ENCODE measurements around the gene HDLBP. TPM values are rescaled to one million over a fixed set of nuclear protein-coding genes. Genes with fewer than 3 reads are reported as not detected.
A peak's percentile ranks its signal among the peaks of the same experiment; 100 is the strongest.

HDLBP gene
- total and polyA plus RNA-seq, 12 donors: 206 to 419 (median 353) TPM

- Histone ChIP-seq H3K27me3 (no peaks in the 10 kb centered on the region), H3K27ac (peak overlapping the region in 9 of 10 donors; percentile 35 to 68 (median 61)), H3K9me3 (no peaks in the 10 kb centered on the region), H3K4me1 (peaks cover 2 to 38% (median 20%) of the 10 kb centered on the region in 9 donors), H3K4me3 (peak overlapping the region in 7 of 10 donors; percentile 16 to 48 (median 42)), H3K36me3 (peaks cover 0 to 49% (median 35%) of the 10 kb centered on the region in 9 donors)
- intact Hi-C loops (cut with DNase I): loop anchor here in 6 of 10 donors (1.0 to 10.0 kb wide), 4 partner anchors 34 to 260 kb away; partner anchors contain the start of genes HDLBP (in 4 of the 6) and SEPTIN2 (in 4 of the 6)
- 23 to 29% methylated on average over 23 to 40 of the region's 40 CpGs for WGBS, 2 donors
- DNase-seq: peak; percentile 84 to 89
- ATAC-seq: peak; percentile 10 to 78 (median 52)
- TF ChIP-seq, protein P1, sequence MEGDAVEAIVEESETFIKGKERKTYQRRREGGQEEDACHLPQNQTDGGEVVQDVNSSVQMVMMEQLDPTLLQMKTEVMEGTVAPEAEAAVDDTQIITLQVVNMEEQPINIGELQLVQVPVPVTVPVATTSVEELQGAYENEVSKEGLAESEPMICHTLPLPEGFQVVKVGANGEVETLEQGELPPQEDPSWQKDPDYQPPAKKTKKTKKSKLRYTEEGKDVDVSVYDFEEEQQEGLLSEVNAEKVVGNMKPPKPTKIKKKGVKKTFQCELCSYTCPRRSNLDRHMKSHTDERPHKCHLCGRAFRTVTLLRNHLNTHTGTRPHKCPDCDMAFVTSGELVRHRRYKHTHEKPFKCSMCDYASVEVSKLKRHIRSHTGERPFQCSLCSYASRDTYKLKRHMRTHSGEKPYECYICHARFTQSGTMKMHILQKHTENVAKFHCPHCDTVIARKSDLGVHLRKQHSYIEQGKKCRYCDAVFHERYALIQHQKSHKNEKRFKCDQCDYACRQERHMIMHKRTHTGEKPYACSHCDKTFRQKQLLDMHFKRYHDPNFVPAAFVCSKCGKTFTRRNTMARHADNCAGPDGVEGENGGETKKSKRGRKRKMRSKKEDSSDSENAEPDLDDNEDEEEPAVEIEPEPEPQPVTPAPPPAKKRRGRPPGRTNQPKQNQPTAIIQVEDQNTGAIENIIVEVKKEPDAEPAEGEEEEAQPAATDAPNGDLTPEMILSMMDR (IDR thresholded peaks at IDR 0.05): no peak
These were observed 39.5 kb upstream of the HDLBP start for GRCh38 chr2:241354668-241355658.

- DNase-seq (no peak), ATAC-seq (no peak)
- no peak overlapping the region for H3K4me3 ChIP-seq
- peaks cover 0 to 17% (median 9%) of the 10 kb centered on the region in 9 donors for H3K4me1 ChIP-seq
- intact Hi-C loops (cut with DNase I): loop anchor here in 5 of 10 donors (5.0 to 10.0 kb wide), 3 partner anchors 35 to 263 kb away; partner anchors contain the start of genes HDLBP (in 4 of the 5) and SEPTIN2 (in 4 of the 5)
- H3K27ac ChIP-seq: no peak overlapping the region
- no peaks in the 10 kb centered on the region for H3K9me3 ChIP-seq
- TF ChIP-seq, protein P1 (IDR thresholded peaks at IDR 0.05): no peak
- H3K27me3 ChIP-seq: no peaks in the 10 kb centered on the region
- 93 to 96% methylated on average over 3 of the region's 3 CpGs for WGBS, 2 donors
- peaks cover 0 to 77% (median 55%) of the 10 kb centered on the region in 9 donors for H3K36me3 ChIP-seq
These were observed 36.8 kb upstream of the HDLBP start for GRCh38 chr2:241352227-241352626.

- H3K4me3 ChIP-seq: no peak overlapping the region
- H3K27me3 ChIP-seq: no peaks in the 10 kb centered on the region
- H3K36me3 ChIP-seq: peaks cover 0 to 83% (median 61%) of the 10 kb centered on the region in 9 donors
- intact Hi-C loops (cut with DNase I): loop anchor here in 6 of 10 donors (2.0 to 10.0 kb wide), 4 partner anchors 34 to 263 kb away; partner anchors contain the start of genes HDLBP (in 4 of the 6) and SEPTIN2 (in 4 of the 6)
- 74 to 78% methylated on average over 3 of the region's 3 CpGs for WGBS, 2 donors
- H3K27ac ChIP-seq: no peak overlapping the region
- ATAC-seq (no peak), DNase-seq (no peak)
- H3K9me3 ChIP-seq: no peaks in the 10 kb centered on the region
- H3K4me1 ChIP-seq: peaks cover 0 to 11% (median 3%) of the 10 kb centered on the region in 9 donors
- TF ChIP-seq, protein P1 (IDR thresholded peaks at IDR 0.05): no peak
These were observed 36.2 kb upstream of the HDLBP start for GRCh38 chr2:241351640-241352031.

Data from heart right ventricle (tissue), 16 donors.